ENCODE measurements around the gene CHIA. TPM values are rescaled to one million over a fixed set of nuclear protein-coding genes. Genes with fewer than 3 reads are reported as not detected.
A peak's percentile ranks its signal among the peaks of the same experiment; 100 is the strongest.

CHIA gene
- not detected for total RNA-seq

DNA sequence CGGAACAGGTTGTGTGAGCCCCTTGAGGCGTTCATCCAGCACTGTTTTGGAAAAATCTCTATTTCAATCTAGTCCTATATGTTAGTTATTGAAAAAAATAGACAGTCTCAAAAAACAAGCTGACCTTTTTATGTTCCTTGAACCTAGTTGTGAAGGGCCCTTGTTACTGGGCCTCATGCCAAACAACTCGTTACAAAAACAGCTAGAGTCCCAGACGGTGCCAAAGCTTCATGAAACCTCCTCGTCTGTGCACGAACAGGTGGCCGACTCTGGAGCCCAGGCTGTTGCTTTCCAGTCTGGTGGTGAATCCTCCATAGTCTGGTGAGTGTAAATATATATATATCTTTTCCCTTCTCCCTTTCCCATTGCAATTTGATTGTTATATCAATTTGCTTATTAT, at the start of gene CHIA:
CHIA (plus strand) TSS at position 222 of the 400 bp plus-strand sequence. CDS start 19,617 bp downstream, outside the sequence.
- POLR2A ChIA-PET = no interaction called here
- H3K4me1 Mint-ChIP-seq = peaks cover 11% of the 10 kb centered on the region

DNA sequence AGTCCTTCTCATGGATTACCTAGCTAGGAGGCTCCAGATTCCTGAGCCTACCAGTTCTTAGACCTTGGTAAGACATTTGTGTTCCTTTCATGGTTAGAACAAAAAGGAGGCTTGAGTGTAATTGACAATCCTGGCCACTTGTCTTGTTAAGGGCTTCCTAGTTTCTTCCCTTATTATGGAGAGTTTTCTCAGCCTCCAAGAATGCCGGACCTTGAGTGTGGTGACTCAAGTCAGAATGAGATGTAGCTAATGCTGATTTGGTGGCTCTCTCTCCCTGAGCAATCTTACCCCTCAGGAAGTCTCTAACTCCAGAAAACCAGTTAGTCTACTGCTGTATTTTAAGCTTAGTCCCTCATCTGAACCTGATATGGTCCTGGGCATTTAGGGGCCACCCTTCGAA, 48.9 kb upstream of the CHIA start:
- ChIA-PET POLR2A (no interaction called here), CTCF (interaction anchor here (0.9 to 1.2 kb wide), 2 partner anchors 8 to 158 kb away, joined by 5 read pairs; no protein-coding TSS in a partner anchor)
- ATAC-seq = no peak

More for the DNA sequence above, at the start of gene CHIA:
- intact Hi-C loops (cut with DNase I, micrococcal nuclease) = no loop called here
- CTCF ChIA-PET = interaction anchor here (0.6 to 1.3 kb wide), 2 partner anchors 17 to 43 kb away, joined by 3 read pairs; no protein-coding TSS in a partner anchor
- Mint-ChIP-seq H3K9me3 (ENCODE audit: low read depth) (no peaks in the 10 kb centered on the region), H3K4me3 (no peak within 1 kb of the TSS), H3K27ac (no peak within 1 kb of the TSS), H3K27me3 (no peaks in the 10 kb centered on the region), H3K36me3 (ENCODE audit: low read depth) (no peaks in the 10 kb centered on the region)
- DNase-seq (no peak), ATAC-seq (no peak)

DNA sequence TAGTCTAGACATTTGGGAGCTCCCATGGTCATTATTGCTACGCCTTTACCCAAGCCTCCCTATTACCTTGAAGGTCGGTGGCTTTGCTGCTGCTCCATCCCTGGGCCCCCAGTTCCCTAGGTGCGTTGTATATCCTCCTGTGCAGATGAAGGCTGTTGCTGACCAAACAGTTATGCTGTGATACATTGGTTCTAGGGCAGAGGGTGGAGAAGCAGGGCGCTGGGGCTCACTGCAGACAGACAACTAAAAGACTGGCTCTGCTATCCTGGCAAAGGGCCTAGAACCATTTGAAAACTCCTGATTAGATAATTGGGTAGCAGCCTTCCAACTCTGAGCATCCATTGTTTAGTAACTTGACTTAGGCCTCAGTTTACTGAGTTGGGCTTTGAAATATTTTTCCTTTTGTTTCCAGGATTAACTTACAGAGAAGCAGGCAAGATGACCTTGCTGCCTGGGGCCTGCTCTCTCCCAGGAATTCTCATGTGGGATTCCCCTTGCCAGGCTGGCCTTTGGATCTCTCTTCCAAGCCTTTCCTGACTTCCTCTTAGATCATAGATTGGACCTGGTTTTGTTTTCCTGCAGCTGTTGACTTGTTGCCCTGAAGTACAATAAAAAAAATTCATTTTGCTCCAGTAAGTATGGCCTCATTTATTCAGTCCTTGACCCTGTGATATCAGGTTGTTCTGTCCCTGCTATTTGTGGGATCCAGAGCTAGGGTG, 47.7 kb upstream of the CHIA start:
- Mint-ChIP-seq H3K36me3 (ENCODE audit: low read depth) (peaks cover 2% of the 10 kb centered on the region), H3K4me3 (no peak overlapping the region), H3K27me3 (no peaks in the 10 kb centered on the region), H3K4me1 (no peaks in the 10 kb centered on the region), H3K9me3 (ENCODE audit: low read depth) (no peaks in the 10 kb centered on the region), H3K27ac (no peak overlapping the region)
- POLR2A ChIA-PET = no interaction called here
- ATAC-seq (no peak), DNase-seq (no peak)
- intact Hi-C loops (cut with DNase I, micrococcal nuclease) = no loop called here
- CTCF ChIA-PET = interaction anchor here (1.2 kb wide), 1 partner anchor 157 kb away, joined by 5 read pairs; no protein-coding TSS in a partner anchor

More for the DNA sequence above, 48.9 kb upstream of the CHIA start:
- Mint-ChIP-seq H3K36me3 (ENCODE audit: low read depth) (peaks cover 2% of the 10 kb centered on the region), H3K9me3 (ENCODE audit: low read depth) (no peaks in the 10 kb centered on the region), H3K4me1 (no peaks in the 10 kb centered on the region), H3K27me3 (no peaks in the 10 kb centered on the region), H3K27ac (no peak overlapping the region), H3K4me3 (no peak overlapping the region)
- intact Hi-C loops (cut with DNase I, micrococcal nuclease) = no loop called here
- DNase-seq = no peak

DNA sequence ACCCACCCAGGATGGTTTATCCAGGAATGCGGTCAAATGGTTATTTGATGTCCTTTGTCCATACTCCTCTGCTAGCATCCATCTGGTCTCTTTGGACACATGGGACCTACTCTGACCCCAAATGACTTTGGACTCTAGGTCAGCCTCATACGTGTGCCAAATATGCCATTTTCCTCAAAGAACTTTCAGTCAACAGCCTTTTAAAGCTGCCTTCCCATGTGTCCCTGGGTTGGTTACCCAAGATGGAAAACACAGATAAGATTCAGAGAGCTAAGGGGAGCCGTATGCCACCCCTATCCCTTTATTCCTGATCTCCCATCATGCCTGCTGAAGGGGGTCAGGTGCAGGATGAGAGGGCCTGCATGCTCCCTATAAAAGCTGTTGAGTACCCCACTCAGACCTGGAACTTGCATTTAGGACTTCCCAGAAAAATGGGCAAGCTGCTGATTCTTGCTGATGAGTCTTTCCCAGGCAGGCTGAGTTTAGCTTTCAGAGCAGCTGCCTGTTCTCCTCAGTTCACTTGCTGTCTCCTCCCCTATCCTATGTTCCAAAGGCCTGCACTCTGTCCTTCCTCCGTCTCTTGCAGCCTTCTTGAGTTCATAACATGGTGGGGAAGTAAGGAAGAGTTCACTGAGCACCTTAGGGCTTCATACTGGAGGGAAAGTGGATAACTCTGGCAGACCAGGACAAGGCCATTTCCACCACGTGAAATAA, 43.4 kb upstream of the CHIA start:
- H3K4me3 Mint-ChIP-seq = no peak overlapping the region
- ChIA-PET POLR2A (no interaction called here), CTCF (interaction anchor here (0.8 kb wide), 1 partner anchor 25 kb away, joined by 3 read pairs; no protein-coding TSS in a partner anchor)
- no peaks in the 10 kb centered on the region for H3K9me3 Mint-ChIP-seq (ENCODE audit: low read depth)
- no peak for DNase-seq
- no peaks in the 10 kb centered on the region for H3K27me3 Mint-ChIP-seq
- intact Hi-C loops (cut with DNase I, micrococcal nuclease) = no loop called here
- no peak overlapping the region for H3K27ac Mint-ChIP-seq
- peaks cover 13% of the 10 kb centered on the region for H3K4me1 Mint-ChIP-seq
- ATAC-seq = no peak
- no peaks in the 10 kb centered on the region for H3K36me3 Mint-ChIP-seq (ENCODE audit: low read depth)

- no peaks in the 10 kb centered on the region for H3K9me3 Mint-ChIP-seq (ENCODE audit: low read depth)
- ATAC-seq = no peak
- no peak overlapping the region for H3K27ac Mint-ChIP-seq
- intact Hi-C loops (cut with DNase I, micrococcal nuclease) = no loop called here
- no peak for DNase-seq
- ChIA-PET POLR2A (interaction anchor here (0.6 kb wide), 1 partner anchor 13 kb away, joined by 3 read pairs; no protein-coding TSS in a partner anchor), CTCF (interaction anchor here (0.6 to 1.7 kb wide), 3 partner anchors 8 to 314 kb away, joined by 3 to 5 read pairs (median 3); no protein-coding TSS in a partner anchor)
- no peaks in the 10 kb centered on the region for H3K27me3 Mint-ChIP-seq
- peaks cover 16% of the 10 kb centered on the region for H3K4me1 Mint-ChIP-seq
- H3K36me3 Mint-ChIP-seq (ENCODE audit: low read depth) = no peaks in the 10 kb centered on the region
- no peak overlapping the region for H3K4me3 Mint-ChIP-seq
Observed at GRCh38 chr1:111249960-111250359, 40.7 kb upstream of the CHIA start.

DNA sequence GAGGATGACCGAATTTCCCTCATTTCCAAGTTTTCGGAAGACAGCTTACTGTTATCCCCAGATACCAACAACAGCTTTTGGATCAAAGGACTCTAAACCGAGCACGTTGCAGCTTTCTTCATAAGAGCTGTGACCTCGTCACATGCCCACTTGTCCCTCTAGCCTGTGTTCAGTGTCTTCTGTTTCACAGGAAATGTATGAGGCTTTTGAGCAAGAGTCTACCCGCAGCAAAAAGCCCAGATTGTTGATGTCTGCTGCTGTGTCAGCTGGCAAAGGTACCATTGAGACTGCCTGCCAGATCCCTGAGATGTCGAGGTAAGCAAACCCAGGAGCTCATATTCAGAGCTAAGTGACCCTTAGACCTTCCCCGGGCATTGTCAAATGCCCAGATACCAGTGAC, 39.1 kb upstream of the CHIA start:
- intact Hi-C loops (cut with DNase I, micrococcal nuclease) = no loop called here
- Mint-ChIP-seq H3K27me3 (no peaks in the 10 kb centered on the region), H3K27ac (peak overlapping the region; percentile 23), H3K36me3 (ENCODE audit: low read depth) (no peaks in the 10 kb centered on the region), H3K4me1 (peaks cover 16% of the 10 kb centered on the region), H3K4me3 (no peak overlapping the region), H3K9me3 (ENCODE audit: low read depth) (no peaks in the 10 kb centered on the region)
- no peak for DNase-seq
- peak; percentile 58 for ATAC-seq
- CTCF ChIA-PET = interaction anchor here (0.8 to 1.4 kb wide), 3 partner anchors 11 to 151 kb away, joined by 3 to 5 read pairs (median 4); no protein-coding TSS in a partner anchor
- POLR2A ChIA-PET = no interaction called here

- no peak for DNase-seq
- ChIA-PET CTCF (interaction anchor here (1.2 to 1.4 kb wide), 2 partner anchors 13 to 21 kb away, joined by 3 to 6 read pairs; no protein-coding TSS in a partner anchor), POLR2A (no interaction called here)
- no peaks in the 10 kb centered on the region for H3K36me3 Mint-ChIP-seq (ENCODE audit: low read depth)
- ATAC-seq = no peak
- intact Hi-C loops (cut with DNase I, micrococcal nuclease) = no loop called here
- no peaks in the 10 kb centered on the region for H3K9me3 Mint-ChIP-seq (ENCODE audit: low read depth)
- H3K4me3 Mint-ChIP-seq = no peak overlapping the region
- H3K27ac Mint-ChIP-seq = no peak overlapping the region
- peaks cover 16% of the 10 kb centered on the region for H3K4me1 Mint-ChIP-seq
- H3K27me3 Mint-ChIP-seq = no peaks in the 10 kb centered on the region
Observed at GRCh38 chr1:111252786-111253185, 37.9 kb upstream of the CHIA start.

- CTCF ChIA-PET = interaction anchor here (0.6 to 1.2 kb wide), 4 partner anchors 19 to 223 kb away, joined by 3 to 6 read pairs (median 3); no protein-coding TSS in a partner anchor
- no peak for ATAC-seq
- Mint-ChIP-seq H3K36me3 (ENCODE audit: low read depth) (no peaks in the 10 kb centered on the region), H3K4me1 (peaks cover 16% of the 10 kb centered on the region), H3K9me3 (ENCODE audit: low read depth) (no peaks in the 10 kb centered on the region), H3K27me3 (no peaks in the 10 kb centered on the region), H3K27ac (no peak overlapping the region), H3K4me3 (no peak overlapping the region)
- DNase-seq = no peak
- POLR2A ChIA-PET = no interaction called here
- intact Hi-C loops (cut with DNase I, micrococcal nuclease) = no loop called here
Observed at GRCh38 chr1:111253876-111254275, 36.8 kb upstream of the CHIA start.

DNA sequence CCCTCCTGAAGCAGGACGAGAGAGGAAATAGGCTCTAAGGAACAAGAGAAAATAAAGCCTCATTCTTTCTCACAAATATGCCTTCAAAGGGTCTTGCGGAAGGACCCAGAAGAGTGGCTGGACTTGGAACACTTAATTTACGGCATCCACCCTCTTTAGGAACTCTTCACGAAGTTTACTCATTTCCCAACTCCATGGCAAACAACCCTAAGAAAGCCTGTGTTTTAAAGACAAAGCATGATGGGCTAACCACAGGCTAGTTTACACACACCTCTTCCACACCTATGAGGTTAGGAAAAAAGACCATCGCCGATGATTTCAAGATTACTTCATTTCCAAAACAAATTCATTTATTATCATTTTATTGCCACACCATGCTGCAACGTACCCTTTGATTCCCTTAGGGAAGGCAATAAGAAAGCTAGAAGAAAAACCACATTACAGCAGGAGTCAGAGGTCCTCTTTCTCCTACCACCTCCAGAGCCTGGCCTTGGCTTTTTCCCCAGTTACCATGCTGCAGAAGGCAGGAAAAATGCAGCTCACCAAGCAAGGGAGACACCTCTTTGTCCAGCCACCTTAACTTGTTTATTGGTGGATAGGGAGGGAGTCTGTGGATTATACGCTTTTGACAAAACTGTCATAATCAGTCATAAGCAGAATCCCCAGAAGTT, 33.5 kb upstream of the CHIA start:
- ChIA-PET CTCF (interaction anchor here (0.6 to 1.2 kb wide), 2 partner anchors 143 to 319 kb away, joined by 4 to 6 read pairs; no protein-coding TSS in a partner anchor), POLR2A (no interaction called here)
- Mint-ChIP-seq H3K27ac (no peak overlapping the region), H3K4me3 (no peak overlapping the region), H3K4me1 (peaks cover 5% of the 10 kb centered on the region), H3K36me3 (ENCODE audit: low read depth) (no peaks in the 10 kb centered on the region), H3K27me3 (no peaks in the 10 kb centered on the region), H3K9me3 (ENCODE audit: low read depth) (peaks cover 3% of the 10 kb centered on the region)
- no peak for ATAC-seq
- intact Hi-C loops (cut with DNase I, micrococcal nuclease) = no loop called here
- no peak for DNase-seq

- POLR2A ChIA-PET = no interaction called here
- CTCF ChIA-PET = interaction anchor here (0.6 kb wide), 1 partner anchor 43 kb away, joined by 3 read pairs; no protein-coding TSS in a partner anchor
- H3K4me3 Mint-ChIP-seq = no peak overlapping the region
- H3K9me3 Mint-ChIP-seq (ENCODE audit: low read depth) = peaks cover 8% of the 10 kb centered on the region
- H3K27me3 Mint-ChIP-seq = peaks cover 29% of the 10 kb centered on the region
- intact Hi-C loops (cut with DNase I, micrococcal nuclease) = no loop called here
- no peak overlapping the region for H3K27ac Mint-ChIP-seq
- peaks cover 11% of the 10 kb centered on the region for H3K4me1 Mint-ChIP-seq
- H3K36me3 Mint-ChIP-seq (ENCODE audit: low read depth) = peaks cover 4% of the 10 kb centered on the region
- DNase-seq (no peak), ATAC-seq (no peak)
Observed at GRCh38 chr1:111267801-111268508, 22.7 kb upstream of the CHIA start.

All from activated CD4-positive, alpha-beta T cell treated with anti-CD3 and anti-CD28 coated beads for 36 hours (primary cell).